ENCODE data around the gene SVEP1.

The SVEP1 gene

DNA sequence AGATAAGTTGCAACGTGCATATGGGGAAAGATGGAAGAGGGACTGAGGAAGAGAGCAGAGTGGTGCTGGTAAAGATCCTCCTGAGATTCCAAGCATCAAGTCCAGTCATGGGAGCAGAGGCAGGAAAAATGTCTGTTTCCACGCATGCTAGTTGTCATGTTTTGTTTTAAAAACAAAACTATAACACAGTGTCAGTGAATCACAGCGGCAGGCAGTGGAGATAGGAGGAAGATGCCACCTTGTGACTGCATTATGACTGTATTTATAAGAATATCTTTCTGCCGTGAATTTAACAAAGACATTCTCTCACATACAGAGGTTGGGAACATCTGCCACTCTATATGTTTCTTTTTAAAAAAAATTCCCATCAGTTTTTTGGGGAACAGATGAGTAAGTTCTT, 3.7 kb upstream of the SVEP1 start:
- no peak for TF ChIP-seq POLR2A (IDR thresholded peaks at IDR 0.05; ENCODE audit: low read depth, low read length)
- no peak for TF ChIP-seq TAF1 (IDR thresholded peaks at IDR 0.05; ENCODE audit: low read depth, low read length)
- no peak for TF ChIP-seq POU2F2 (IDR thresholded peaks at IDR 0.05; ENCODE audit: low read depth, low read length)
- no peak for TF ChIP-seq PAX5 (IDR thresholded peaks at IDR 0.05; ENCODE audit: insufficient read depth, low read length, severe bottlenecking)
- no peak for TF ChIP-seq POLR2AphosphoS5 (IDR thresholded peaks at IDR 0.05; ENCODE audit: low read depth, low read length)
- no peak for TF ChIP-seq SPI1 (IDR thresholded peaks at IDR 0.05; ENCODE audit: low read depth, low read length)
- FAIRE-seq (no peak), DNase-seq (ENCODE audit: insufficient read length, low spot score) (no peak)

DNA sequence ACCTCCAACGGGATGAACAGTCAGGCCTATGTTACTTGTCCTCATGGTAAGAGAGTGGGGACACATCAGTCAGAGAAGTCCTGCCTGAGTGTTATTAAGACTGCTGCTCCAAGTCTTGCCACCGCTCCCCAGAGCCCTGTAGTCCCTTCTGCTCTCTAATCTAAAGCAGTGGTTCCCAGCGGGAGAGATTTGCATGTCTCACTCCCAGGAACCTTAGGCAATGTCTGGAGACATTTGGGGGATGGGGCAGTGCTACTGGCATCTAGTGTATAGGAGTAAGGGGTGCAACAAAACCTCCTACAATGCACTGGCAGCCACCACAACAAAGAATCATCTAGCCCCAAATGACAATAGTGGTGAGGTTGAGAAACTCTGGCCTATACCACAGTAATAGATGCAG, 2.6 kb upstream of the SVEP1 start:
- TF ChIP-seq POLR2AphosphoS5 (IDR thresholded peaks at IDR 0.05; ENCODE audit: low read depth, low read length) (no peak), PAX5 (IDR thresholded peaks at IDR 0.05; ENCODE audit: insufficient read depth, low read length, severe bottlenecking) (no peak)
- no peak for FAIRE-seq
- DNase-seq (ENCODE audit: insufficient read length, low spot score) = no peak

DNA sequence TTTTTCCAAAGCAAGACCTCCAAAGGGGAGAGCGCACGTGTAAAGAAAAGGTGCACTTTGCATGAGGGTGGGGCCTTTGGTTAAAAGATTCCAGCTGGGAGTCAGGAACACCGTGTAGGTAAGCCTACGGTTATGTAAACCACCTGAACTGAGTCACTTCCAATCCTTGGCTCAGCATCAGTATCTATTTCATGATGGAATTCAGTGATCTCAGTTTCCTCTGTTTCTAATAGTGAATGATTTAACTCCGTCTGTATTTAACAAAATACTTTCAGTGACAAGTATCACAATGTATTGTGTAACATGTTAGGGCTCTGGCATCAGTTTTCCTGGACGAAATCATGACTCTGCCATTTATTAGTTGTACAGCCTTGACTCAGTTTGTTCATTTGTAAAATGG, 1.3 kb upstream of the SVEP1 start:
- FAIRE-seq (no peak), DNase-seq (ENCODE audit: insufficient read length, low spot score) (no peak)
- no peak for TF ChIP-seq SPI1 (IDR thresholded peaks at IDR 0.05; ENCODE audit: low read depth, low read length)
- no peak for TF ChIP-seq POU2F2 (IDR thresholded peaks at IDR 0.05; ENCODE audit: low read depth, low read length)
- no peak for TF ChIP-seq TAF1 (IDR thresholded peaks at IDR 0.05; ENCODE audit: low read depth, low read length)
- TF ChIP-seq PAX5 (IDR thresholded peaks at IDR 0.05; ENCODE audit: insufficient read depth, low read length, severe bottlenecking) = no peak
- no peak for TF ChIP-seq POLR2A (IDR thresholded peaks at IDR 0.05; ENCODE audit: low read depth, low read length)
- no peak for TF ChIP-seq POLR2AphosphoS5 (IDR thresholded peaks at IDR 0.05; ENCODE audit: low read depth, low read length)

DNA sequence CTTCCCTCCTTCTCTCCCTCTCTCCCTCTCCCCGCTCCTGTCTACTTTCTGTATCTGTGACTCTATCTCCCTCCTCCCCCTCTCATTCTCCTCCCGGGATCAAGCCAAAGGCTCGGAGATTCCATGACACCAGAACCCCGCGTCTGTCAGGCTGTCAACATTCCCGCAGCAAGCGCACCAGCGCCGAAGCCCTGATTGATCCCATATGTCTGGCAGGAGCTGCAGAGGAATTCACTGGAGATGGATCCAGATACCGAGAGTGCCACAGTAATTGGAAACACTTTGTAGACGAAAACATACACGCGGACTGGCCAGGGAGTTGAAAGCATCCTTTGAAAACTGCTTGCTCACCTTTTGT, 300 bp upstream of the SVEP1 start:
- no peak for FAIRE-seq
- DNase-seq (ENCODE audit: insufficient read length, low spot score) = no peak
- TF ChIP-seq SPI1 (IDR thresholded peaks at IDR 0.05; ENCODE audit: low read depth, low read length) (no peak), POLR2A (IDR thresholded peaks at IDR 0.05; ENCODE audit: low read depth, low read length) (no peak), PAX5 (IDR thresholded peaks at IDR 0.05; ENCODE audit: insufficient read depth, low read length, severe bottlenecking) (no peak), POU2F2 (IDR thresholded peaks at IDR 0.05; ENCODE audit: low read depth, low read length) (no peak), TAF1 (IDR thresholded peaks at IDR 0.05; ENCODE audit: low read depth, low read length) (no peak), POLR2AphosphoS5 (IDR thresholded peaks at IDR 0.05; ENCODE audit: low read depth, low read length) (no peak)

DNA sequence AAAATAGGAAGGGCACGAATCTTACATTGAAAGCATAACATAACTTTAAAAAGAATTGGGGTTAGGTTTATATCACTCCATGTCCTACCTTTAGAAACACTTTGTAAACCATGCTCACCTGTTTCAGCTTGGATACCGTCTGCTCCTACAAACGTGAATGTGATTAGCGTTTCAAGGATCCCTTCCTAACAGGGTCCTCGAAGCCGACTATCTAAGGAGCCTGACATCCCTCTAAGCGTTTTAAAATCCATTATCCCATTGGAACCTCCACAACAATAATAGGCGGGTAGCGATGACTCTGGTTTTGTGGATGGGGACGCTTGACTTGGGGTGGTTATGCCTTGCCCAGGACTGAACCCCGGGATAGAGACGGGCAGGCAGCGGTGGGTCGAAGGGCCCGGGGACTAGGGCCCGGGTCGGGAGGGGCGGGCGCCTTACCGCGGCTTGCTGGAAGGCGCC, 937 bp downstream of the SVEP1 start:
- TF ChIP-seq POLR2A (IDR thresholded peaks at IDR 0.05; ENCODE audit: low read depth, low read length) = no peak
- TF ChIP-seq PAX5 (IDR thresholded peaks at IDR 0.05; ENCODE audit: insufficient read depth, low read length, severe bottlenecking) = no peak
- no peak for TF ChIP-seq POLR2AphosphoS5 (IDR thresholded peaks at IDR 0.05; ENCODE audit: low read depth, low read length)
- TF ChIP-seq TAF1 (IDR thresholded peaks at IDR 0.05; ENCODE audit: low read depth, low read length) = no peak
- TF ChIP-seq POU2F2 (IDR thresholded peaks at IDR 0.05; ENCODE audit: low read depth, low read length) = no peak
- no peak for TF ChIP-seq SPI1 (IDR thresholded peaks at IDR 0.05; ENCODE audit: low read depth, low read length)
- DNase-seq (ENCODE audit: insufficient read length, low spot score) = no peak
- no peak for FAIRE-seq

DNA sequence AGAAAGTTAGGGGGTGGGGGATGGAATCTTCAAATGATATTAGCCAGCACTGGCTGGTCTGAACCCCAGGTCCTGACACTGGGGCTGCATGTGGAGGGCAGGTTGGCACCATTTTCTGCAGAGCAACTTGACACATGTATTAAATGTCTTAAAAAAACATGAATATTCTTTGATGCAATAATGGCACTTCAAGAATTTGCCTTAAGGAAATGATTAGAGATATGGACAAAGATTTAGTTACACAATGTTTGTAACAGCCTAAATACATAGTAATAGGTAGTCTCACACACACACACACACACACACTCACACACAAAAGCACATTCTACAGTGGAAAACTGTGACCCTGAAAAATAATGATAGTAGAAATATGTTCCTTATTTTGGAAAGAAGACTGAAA, 3.6 kb downstream of the SVEP1 start:
- no peak for TF ChIP-seq TAF1 (IDR thresholded peaks at IDR 0.05; ENCODE audit: low read depth, low read length)
- no peak for TF ChIP-seq SPI1 (IDR thresholded peaks at IDR 0.05; ENCODE audit: low read depth, low read length)
- no peak for TF ChIP-seq POU2F2 (IDR thresholded peaks at IDR 0.05; ENCODE audit: low read depth, low read length)
- TF ChIP-seq PAX5 (IDR thresholded peaks at IDR 0.05; ENCODE audit: insufficient read depth, low read length, severe bottlenecking) = no peak
- no peak for TF ChIP-seq POLR2AphosphoS5 (IDR thresholded peaks at IDR 0.05; ENCODE audit: low read depth, low read length)
- no peak for TF ChIP-seq POLR2A (IDR thresholded peaks at IDR 0.05; ENCODE audit: low read depth, low read length)
- FAIRE-seq (no peak), DNase-seq (ENCODE audit: insufficient read length, low spot score) (no peak)

DNA sequence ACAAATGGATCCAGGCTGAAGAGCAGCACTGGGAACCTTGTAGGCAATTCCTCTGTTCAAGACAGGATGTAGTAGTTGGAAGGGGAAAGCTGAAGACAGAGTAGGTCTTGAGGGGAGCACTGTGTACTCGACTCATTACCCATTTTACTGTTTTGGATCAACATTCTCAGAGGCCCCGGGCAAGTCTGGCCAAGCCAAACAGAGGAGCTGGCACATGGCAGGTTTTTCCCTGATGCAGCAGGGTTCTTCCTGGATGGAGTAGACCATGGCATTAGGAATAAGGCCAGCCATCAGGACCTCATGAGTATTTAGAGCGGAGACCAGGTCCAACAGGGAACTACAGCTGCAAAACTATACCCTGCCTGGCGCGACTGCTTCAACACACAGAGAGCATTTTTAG, 4.4 kb downstream of the SVEP1 start:
- no peak for FAIRE-seq

DNA sequence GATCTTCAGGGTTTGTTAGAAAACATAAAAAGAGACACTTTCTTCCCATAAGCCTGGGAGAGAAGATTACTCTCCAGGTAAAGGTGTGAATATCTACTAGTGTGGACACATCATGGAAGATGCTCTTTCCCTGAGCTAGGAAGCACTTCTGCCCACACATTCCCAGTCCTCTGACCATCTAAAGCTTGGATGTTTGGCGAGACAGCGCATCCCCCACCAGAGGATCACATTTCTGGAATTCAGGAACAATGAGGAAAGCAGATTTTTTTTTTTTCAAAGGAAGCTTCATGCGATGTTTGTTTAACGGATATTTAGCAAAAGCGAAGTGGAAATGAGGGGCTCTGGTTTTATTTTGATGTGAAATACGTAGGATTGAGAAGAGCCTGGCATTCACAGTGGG, 6.2 kb downstream of the SVEP1 start:
- no peak for FAIRE-seq
- DNase-seq (ENCODE audit: insufficient read length, low spot score) = no peak
- TF ChIP-seq POLR2A (IDR thresholded peaks at IDR 0.05; ENCODE audit: low read depth, low read length) = no peak
- no peak for TF ChIP-seq TAF1 (IDR thresholded peaks at IDR 0.05; ENCODE audit: low read depth, low read length)
- no peak for TF ChIP-seq SPI1 (IDR thresholded peaks at IDR 0.05; ENCODE audit: low read depth, low read length)
- no peak for TF ChIP-seq POLR2AphosphoS5 (IDR thresholded peaks at IDR 0.05; ENCODE audit: low read depth, low read length)
- TF ChIP-seq PAX5 (IDR thresholded peaks at IDR 0.05; ENCODE audit: insufficient read depth, low read length, severe bottlenecking) = no peak
- no peak for TF ChIP-seq POU2F2 (IDR thresholded peaks at IDR 0.05; ENCODE audit: low read depth, low read length)

More for the DNA sequence above, 4.4 kb downstream of the SVEP1 start:
- DNase-seq (ENCODE audit: insufficient read length, low spot score) = no peak
- TF ChIP-seq POLR2AphosphoS5 (IDR thresholded peaks at IDR 0.05; ENCODE audit: low read depth, low read length) (no peak), POLR2A (IDR thresholded peaks at IDR 0.05; ENCODE audit: low read depth, low read length) (no peak), SPI1 (IDR thresholded peaks at IDR 0.05; ENCODE audit: low read depth, low read length) (no peak), POU2F2 (IDR thresholded peaks at IDR 0.05; ENCODE audit: low read depth, low read length) (no peak), PAX5 (IDR thresholded peaks at IDR 0.05; ENCODE audit: insufficient read depth, low read length, severe bottlenecking) (no peak), TAF1 (IDR thresholded peaks at IDR 0.05; ENCODE audit: low read depth, low read length) (no peak)

DNA sequence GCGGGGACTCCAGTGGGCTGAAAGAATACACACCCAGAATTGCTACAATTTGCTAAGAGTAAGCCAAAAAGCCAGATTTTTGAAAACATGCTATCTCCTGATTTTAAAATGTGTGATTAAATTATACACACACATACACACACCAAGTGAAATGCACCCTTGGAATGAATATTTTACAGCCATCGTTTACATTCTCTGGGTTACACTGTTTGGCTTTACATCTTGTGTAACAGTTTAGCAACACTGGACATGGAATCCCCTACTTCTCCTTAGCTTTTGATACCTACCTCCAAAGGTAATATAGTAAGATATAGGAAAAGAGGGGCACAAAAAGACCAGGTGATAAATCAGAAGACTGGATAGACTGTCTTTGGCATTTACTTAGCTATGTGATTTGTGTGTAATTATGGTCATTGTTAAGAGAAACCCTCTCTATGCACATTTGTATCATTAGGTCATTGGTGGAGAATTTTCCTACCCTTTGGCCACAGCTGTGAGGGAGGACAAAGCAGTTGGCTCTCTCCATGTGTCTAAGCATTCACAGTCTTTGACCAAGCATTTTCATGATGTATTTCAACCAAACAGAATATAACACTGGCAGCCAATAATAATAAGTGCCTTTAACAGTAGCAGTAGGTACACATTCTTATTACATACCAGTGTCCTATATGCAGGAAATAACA, 7.6 kb downstream of the SVEP1 start:
- DNase-seq (ENCODE audit: insufficient read length, low spot score) (no peak), FAIRE-seq (no peak)
- TF ChIP-seq POU2F2 (IDR thresholded peaks at IDR 0.05; ENCODE audit: low read depth, low read length) (no peak), POLR2A (IDR thresholded peaks at IDR 0.05; ENCODE audit: low read depth, low read length) (no peak), SPI1 (IDR thresholded peaks at IDR 0.05; ENCODE audit: low read depth, low read length) (no peak), POLR2AphosphoS5 (IDR thresholded peaks at IDR 0.05; ENCODE audit: low read depth, low read length) (no peak), PAX5 (IDR thresholded peaks at IDR 0.05; ENCODE audit: insufficient read depth, low read length, severe bottlenecking) (no peak), TAF1 (IDR thresholded peaks at IDR 0.05; ENCODE audit: low read depth, low read length) (no peak)

DNA sequence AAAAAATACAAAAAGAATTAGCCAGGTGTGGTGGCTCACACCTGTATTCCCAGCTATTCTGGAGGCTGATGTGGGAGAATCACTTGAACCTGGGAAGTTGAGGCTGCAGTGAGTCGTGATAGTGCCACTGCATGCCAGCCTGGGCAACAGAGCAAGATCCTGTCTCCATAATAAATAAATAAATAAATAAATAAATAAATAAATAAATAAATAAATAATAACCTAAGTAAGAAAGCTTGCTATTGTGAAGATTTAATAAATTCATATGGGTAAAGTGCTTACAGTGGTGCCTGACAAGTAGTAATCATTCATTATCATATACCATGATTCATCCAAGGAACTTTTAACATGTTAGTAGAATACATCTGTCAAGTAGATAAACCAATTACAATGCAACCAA, 13.4 kb downstream of the SVEP1 start:
- TF ChIP-seq POU2F2 (IDR thresholded peaks at IDR 0.05; ENCODE audit: low read depth, low read length) = no peak
- TF ChIP-seq SPI1 (IDR thresholded peaks at IDR 0.05; ENCODE audit: low read depth, low read length) = no peak
- no peak for TF ChIP-seq PAX5 (IDR thresholded peaks at IDR 0.05; ENCODE audit: insufficient read depth, low read length, severe bottlenecking)
- TF ChIP-seq POLR2A (IDR thresholded peaks at IDR 0.05; ENCODE audit: low read depth, low read length) = no peak
- TF ChIP-seq TAF1 (IDR thresholded peaks at IDR 0.05; ENCODE audit: low read depth, low read length) = no peak
- no peak for TF ChIP-seq POLR2AphosphoS5 (IDR thresholded peaks at IDR 0.05; ENCODE audit: low read depth, low read length)
- no peak for FAIRE-seq
- DNase-seq (ENCODE audit: insufficient read length, low spot score) = no peak

Measured in GM12891 (cell line).